Measurements from ENCODE around the gene PDLIM5. TPM values are rescaled to one million over a fixed set of nuclear protein-coding genes. Genes with fewer than 3 reads are reported as not detected.

The PDLIM5 gene
- total RNA-seq, 1 experiment from 2014 or later: 106 TPM

- Mint-ChIP-seq H3K27me3 (ENCODE audit: insufficient read depth, unreplicated experiment) (no peaks in the 10 kb centered on the region), H3K4me1 (ENCODE audit: low read depth, unreplicated experiment) (peaks cover 7% of the 10 kb centered on the region), H3K27ac (ENCODE audit: unreplicated experiment) (no peak overlapping the region), H3K9me3 (ENCODE audit: unreplicated experiment) (no peaks in the 10 kb centered on the region), H3K36me3 (ENCODE audit: insufficient read depth, unreplicated experiment) (peaks cover 32% of the 10 kb centered on the region), H3K4me3 (ENCODE audit: unreplicated experiment) (no peak overlapping the region)
- Histone ChIP-seq H3K4me1 (no peaks in the 10 kb centered on the region), H3K36me3 (ENCODE audit: control insufficient read depth, insufficient read depth, low read length) (peaks cover 1% of the 10 kb centered on the region; the same call in 1 of the 2 replicates), H3K27me3 (replicated peaks; ENCODE audit: control insufficient read depth, insufficient read depth, low read length) (no peaks in the 10 kb centered on the region), H3K9me3 (no peaks in the 10 kb centered on the region), H3K4me3 (ENCODE audit: low read depth, low read length) (no peak overlapping the region)
- BruUV-seq (replicated peaks): no TSS peak
- DNase-seq: no peak
- TF ChIP-seq, protein P1, sequence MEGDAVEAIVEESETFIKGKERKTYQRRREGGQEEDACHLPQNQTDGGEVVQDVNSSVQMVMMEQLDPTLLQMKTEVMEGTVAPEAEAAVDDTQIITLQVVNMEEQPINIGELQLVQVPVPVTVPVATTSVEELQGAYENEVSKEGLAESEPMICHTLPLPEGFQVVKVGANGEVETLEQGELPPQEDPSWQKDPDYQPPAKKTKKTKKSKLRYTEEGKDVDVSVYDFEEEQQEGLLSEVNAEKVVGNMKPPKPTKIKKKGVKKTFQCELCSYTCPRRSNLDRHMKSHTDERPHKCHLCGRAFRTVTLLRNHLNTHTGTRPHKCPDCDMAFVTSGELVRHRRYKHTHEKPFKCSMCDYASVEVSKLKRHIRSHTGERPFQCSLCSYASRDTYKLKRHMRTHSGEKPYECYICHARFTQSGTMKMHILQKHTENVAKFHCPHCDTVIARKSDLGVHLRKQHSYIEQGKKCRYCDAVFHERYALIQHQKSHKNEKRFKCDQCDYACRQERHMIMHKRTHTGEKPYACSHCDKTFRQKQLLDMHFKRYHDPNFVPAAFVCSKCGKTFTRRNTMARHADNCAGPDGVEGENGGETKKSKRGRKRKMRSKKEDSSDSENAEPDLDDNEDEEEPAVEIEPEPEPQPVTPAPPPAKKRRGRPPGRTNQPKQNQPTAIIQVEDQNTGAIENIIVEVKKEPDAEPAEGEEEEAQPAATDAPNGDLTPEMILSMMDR (IDR thresholded peaks at IDR 0.05; ENCODE audit: insufficient read depth in 1 of 2, low read depth in 1 of 2, low read length in 1 of 2, severe bottlenecking in 1 of 2, unreplicated experiment in 1 of 2): no peak
- CTCF ChIA-PET: no interaction called here
- POLR2A ChIA-PET: no interaction called here
- intact Hi-C loops (cut with micrococcal nuclease; ENCODE audit: unreplicated experiment): no loop called here
Measured at GRCh38 chr4:94583914-94584641, 132.3 kb downstream of the PDLIM5 start.

- no TSS peak for BruUV-seq (replicated peaks)
- H3K9me3 Mint-ChIP-seq (ENCODE audit: unreplicated experiment): no peaks in the 10 kb centered on the region
- no peak overlapping the region for H3K4me3 Mint-ChIP-seq (ENCODE audit: unreplicated experiment)
- H3K27me3 Mint-ChIP-seq (ENCODE audit: insufficient read depth, unreplicated experiment): no peaks in the 10 kb centered on the region
- CTCF ChIA-PET: no interaction called here
- intact Hi-C loops (cut with micrococcal nuclease; ENCODE audit: unreplicated experiment): no loop called here
- TF ChIP-seq, protein P1 (IDR thresholded peaks at IDR 0.05; ENCODE audit: insufficient read depth in 1 of 2, low read depth in 1 of 2, low read length in 1 of 2, severe bottlenecking in 1 of 2, unreplicated experiment in 1 of 2): no peak
- H3K4me1 Mint-ChIP-seq (ENCODE audit: low read depth, unreplicated experiment): no peaks in the 10 kb centered on the region
- Histone ChIP-seq H3K27me3 (replicated peaks; ENCODE audit: control insufficient read depth, insufficient read depth, low read length) (no peaks in the 10 kb centered on the region), H3K9me3 (no peaks in the 10 kb centered on the region), H3K4me3 (ENCODE audit: low read depth, low read length) (no peak overlapping the region), H3K4me1 (no peaks in the 10 kb centered on the region), H3K36me3 (ENCODE audit: control insufficient read depth, insufficient read depth, low read length) (peaks cover 1% of the 10 kb centered on the region; the same call in 1 of the 2 replicates)
- POLR2A ChIA-PET: no interaction called here
- H3K27ac Mint-ChIP-seq (ENCODE audit: unreplicated experiment): no peak overlapping the region
- no peak for DNase-seq
- H3K36me3 Mint-ChIP-seq (ENCODE audit: insufficient read depth, unreplicated experiment): peaks cover 41% of the 10 kb centered on the region
Measured at GRCh38 chr4:94588896-94589693, 137.4 kb downstream of the PDLIM5 start.

GRCh38 chr4:94590493-94590892, 138.8 kb downstream of the PDLIM5 start:
- TF ChIP-seq, protein P1 (IDR thresholded peaks at IDR 0.05; ENCODE audit: insufficient read depth in 1 of 2, low read depth in 1 of 2, low read length in 1 of 2, severe bottlenecking in 1 of 2, unreplicated experiment in 1 of 2): no peak
- Mint-ChIP-seq H3K27ac (ENCODE audit: unreplicated experiment) (no peak overlapping the region), H3K4me3 (ENCODE audit: unreplicated experiment) (no peak overlapping the region), H3K4me1 (ENCODE audit: low read depth, unreplicated experiment) (no peaks in the 10 kb centered on the region), H3K9me3 (ENCODE audit: unreplicated experiment) (no peaks in the 10 kb centered on the region), H3K27me3 (ENCODE audit: insufficient read depth, unreplicated experiment) (no peaks in the 10 kb centered on the region), H3K36me3 (ENCODE audit: insufficient read depth, unreplicated experiment) (peaks cover 36% of the 10 kb centered on the region)
- no peaks in the 10 kb centered on the region for H3K27me3 ChIP-seq (replicated peaks; ENCODE audit: control insufficient read depth, insufficient read depth, low read length)
- ChIA-PET CTCF (no interaction called here), POLR2A (no interaction called here)
- DNase-seq: no peak
- H3K9me3 ChIP-seq: no peaks in the 10 kb centered on the region
- no peak overlapping the region for H3K4me3 ChIP-seq (ENCODE audit: low read depth, low read length)
- intact Hi-C loops (cut with micrococcal nuclease; ENCODE audit: unreplicated experiment): no loop called here
- BruUV-seq (replicated peaks): no TSS peak
- peaks cover 1% of the 10 kb centered on the region; the same call in 1 of the 2 replicates for H3K36me3 ChIP-seq (ENCODE audit: control insufficient read depth, insufficient read depth, low read length)
- peaks cover 5% of the 10 kb centered on the region for H3K4me1 ChIP-seq

All from Caco-2 (cell line).